BE2C (cell line): ENCODE data around the gene BPI.

ENCODE experiments used
- DNase-seq: peaks from one replicate; pipeline ENCODE4 v3.0.0-alpha.2; 2020
- H3K27me3 ChIP-seq: fragments of 250-450 bp; sonication (Bioruptor Pico); 2 replicates; pipeline ENCODE4 v1.5.1; 2020; ENCODE audit warnings: mild to moderate bottlenecking
- H3K36me3 ChIP-seq: fragments of 250-450 bp; sonication (Bioruptor Pico); 2 replicates; pipeline ENCODE4 v1.5.1; 2020; ENCODE audit warnings: mild to moderate bottlenecking
- H3K4me1 ChIP-seq: fragments of 250-450 bp; sonication (Bioruptor Pico); 2 replicates; pipeline ENCODE4 v1.5.1; 2020
- H3K4me3 ChIP-seq: 2 replicates; pipeline ENCODE4 v1.5.1; 2011; ENCODE audit warnings: low read depth, low read length
- H3K9me3 ChIP-seq: fragments of 250-450 bp; sonication (Bioruptor Pico); 2 replicates; pipeline ENCODE4 v1.5.1; 2020
- CTCF ChIP-seq: IDR thresholded peaks from 2 replicates; pipeline ENCODE4 v1.5.1; 2012; ENCODE audit warnings: mild to moderate bottlenecking, low read depth, low read length

Gene BPI

GRCh38 chr20:38358556-38358955 lies 54.6 kb downstream of the BPI start:
- no peak for TF ChIP-seq CTCF
- no peak overlapping the region for H3K4me3 ChIP-seq
- DNase-seq, result no peak

GRCh38 chr20:38363004-38363747 lies 59.2 kb downstream of the BPI start:
- Histone ChIP-seq H3K4me1 (no peaks in the 10 kb centered on the region), H3K27me3 (no peaks in the 10 kb centered on the region), H3K36me3 (no peaks in the 10 kb centered on the region), H3K9me3 (no peaks in the 10 kb centered on the region), H3K4me3 (no peak overlapping the region)
- no peak for TF ChIP-seq CTCF
- DNase-seq, result no peak

More at GRCh38 chr20:38358556-38358955, 54.6 kb downstream of the BPI start:
- no peaks in the 10 kb centered on the region for H3K4me1 ChIP-seq
- H3K9me3 ChIP-seq, result no peaks in the 10 kb centered on the region
- no peaks in the 10 kb centered on the region for H3K27me3 ChIP-seq
- no peaks in the 10 kb centered on the region for H3K36me3 ChIP-seq

GRCh38 chr20:38369389-38369788 lies 65.4 kb downstream of the BPI start:
- Histone ChIP-seq H3K27me3 (no peaks in the 10 kb centered on the region), H3K9me3 (no peaks in the 10 kb centered on the region), H3K4me1 (no peaks in the 10 kb centered on the region), H3K4me3 (peak overlapping the region; percentile 43), H3K36me3 (no peaks in the 10 kb centered on the region)
- peak; percentile 25 for DNase-seq
- no peak for TF ChIP-seq CTCF

- Histone ChIP-seq H3K36me3 (no peaks in the 10 kb centered on the region), H3K4me1 (no peaks in the 10 kb centered on the region), H3K27me3 (no peaks in the 10 kb centered on the region), H3K9me3 (no peaks in the 10 kb centered on the region), H3K4me3 (no peak overlapping the region)
- DNase-seq, result no peak
- TF ChIP-seq CTCF, result no peak
Measured at GRCh38 chr20:38372806-38373205, 68.8 kb downstream of the BPI start.

GRCh38 chr20:38373231-38373867 lies 69.4 kb downstream of the BPI start:
- no peaks in the 10 kb centered on the region for H3K9me3 ChIP-seq
- no peak overlapping the region for H3K4me3 ChIP-seq
- no peaks in the 10 kb centered on the region for H3K36me3 ChIP-seq
- H3K4me1 ChIP-seq, result no peaks in the 10 kb centered on the region
- DNase-seq, result no peak
- no peaks in the 10 kb centered on the region for H3K27me3 ChIP-seq
- TF ChIP-seq CTCF, result no peak

DNA sequence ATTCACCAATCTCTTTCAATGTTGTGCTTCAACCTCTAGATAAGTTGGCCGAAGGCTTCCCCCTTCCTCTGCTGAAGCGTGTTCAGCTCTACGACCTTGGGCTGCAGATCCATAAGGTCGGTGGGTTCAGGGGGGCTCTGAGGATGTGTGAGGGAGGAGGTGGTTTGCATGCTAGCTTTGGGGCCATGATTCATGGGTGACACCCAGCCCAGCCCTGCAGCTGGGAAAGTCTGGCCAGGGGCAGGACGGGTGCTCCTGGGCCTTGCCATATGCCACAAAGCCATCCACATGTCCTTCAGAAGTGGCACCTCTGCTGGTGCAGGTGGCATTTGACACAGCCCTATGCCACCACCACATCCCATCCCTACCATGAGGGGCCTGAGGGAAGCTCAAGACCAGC lies 69.9 kb downstream of the BPI start:
- DNase-seq, result no peak
- H3K4me3 ChIP-seq, result no peak overlapping the region
- H3K9me3 ChIP-seq, result no peaks in the 10 kb centered on the region
- TF ChIP-seq CTCF, result no peak
- H3K27me3 ChIP-seq, result no peaks in the 10 kb centered on the region
- H3K4me1 ChIP-seq, result no peaks in the 10 kb centered on the region
- no peaks in the 10 kb centered on the region for H3K36me3 ChIP-seq
